HL-60/S4 (cell line): ENCODE measurements around the gene CYB5R3.
"Not testable (repeated sequence)": the region's sequence is repeated elsewhere in the genome, so short reads cannot be mapped to it uniquely, and the experiment has no call there.

ENCODE experiments used
- in situ Hi-C: fragments of 300-500 bp; cut with MboI; formaldehyde crosslinking; loops from 2 replicates; pipeline ENCODE4 v1.14.3; 2022; ENCODE audit warnings: low sequenced_read_pairs

Gene CYB5R3

DNA sequence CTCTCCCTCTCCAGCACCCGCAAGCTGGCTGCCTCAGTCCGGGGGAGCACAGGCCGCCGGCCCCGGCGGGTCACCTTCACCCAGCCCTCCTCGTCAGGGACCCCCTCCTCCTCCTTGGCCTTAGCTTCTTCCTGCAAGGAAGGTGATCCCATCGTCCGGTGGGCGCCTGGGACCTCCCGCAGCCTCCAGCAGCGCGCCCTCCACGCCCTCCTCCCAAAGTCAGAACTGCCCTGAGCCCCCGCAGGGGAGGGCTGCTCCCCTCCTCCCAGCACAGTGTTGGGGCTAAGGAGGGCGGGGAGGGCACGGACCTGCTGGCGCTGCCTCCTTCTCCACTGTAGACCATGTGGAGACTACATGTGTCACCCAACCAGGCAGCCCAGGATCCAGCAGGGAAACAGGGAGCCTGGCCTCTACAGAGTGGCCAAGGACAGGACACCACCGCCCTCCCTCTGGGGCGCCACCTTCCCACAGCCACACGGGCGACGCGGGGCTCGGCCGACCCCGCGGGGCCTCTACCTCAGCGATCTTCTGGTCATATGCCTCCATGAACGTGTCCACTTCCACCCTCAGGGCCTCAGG is 73.1 kb downstream of the CYB5R3 start:
- in situ Hi-C loops, result not testable (repeated sequence)

GRCh38 chr22:42574468-42574867 is 74.7 kb downstream of the CYB5R3 start:
- in situ Hi-C loops, result not testable (repeated sequence)

- in situ Hi-C loops, result not testable (repeated sequence)
Observed at GRCh38 chr22:42574046-42574445, 75.1 kb downstream of the CYB5R3 start.

- in situ Hi-C loops, result not testable (repeated sequence)
Observed at GRCh38 chr22:42571068-42571467, 78.1 kb downstream of the CYB5R3 start.

- in situ Hi-C loops, result not testable (repeated sequence)
Observed at GRCh38 chr22:42570580-42570979, 78.6 kb downstream of the CYB5R3 start.

GRCh38 chr22:42567950-42568349 is 81.2 kb downstream of the CYB5R3 start:
- in situ Hi-C loops, result not testable (repeated sequence)
